Activated CD8-positive, alpha-beta memory T cell treated with anti-CD3 and anti-CD28 coated beads, Interleukin-2, amount 50 U/mL, for 24 hours (primary cell): ENCODE measurements around the gene HS3ST5.
"Not testable (repeated sequence)": the region's sequence is repeated elsewhere in the genome, so short reads cannot be mapped to it uniquely, and the experiment has no call there.

ENCODE experiments used
- DNase-seq: peaks from one replicate; pipeline ENCODE4 v3.0.0-alpha.2; 2020; ENCODE audit errors: extremely low read depth

HS3ST5 gene

DNA sequence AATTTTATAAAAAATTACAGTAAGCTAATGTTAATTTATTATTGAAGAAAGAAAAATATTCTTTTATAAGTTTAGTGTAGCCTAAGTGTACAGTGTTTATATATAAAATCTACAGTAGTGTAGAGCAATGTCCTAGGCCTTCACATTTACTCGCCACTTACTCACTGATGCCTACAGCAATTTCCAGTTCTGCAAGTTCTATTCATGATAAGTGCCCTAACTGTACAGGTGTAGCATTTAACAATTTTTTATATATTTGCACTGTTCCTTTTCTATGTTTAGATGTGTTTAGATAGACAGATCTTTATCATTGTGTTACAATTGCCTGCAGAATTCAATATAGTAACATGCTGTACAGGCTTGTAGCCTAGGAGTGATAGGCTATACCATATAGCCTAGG, 291.8 kb downstream of the HS3ST5 start:
- no peak for DNase-seq

DNA sequence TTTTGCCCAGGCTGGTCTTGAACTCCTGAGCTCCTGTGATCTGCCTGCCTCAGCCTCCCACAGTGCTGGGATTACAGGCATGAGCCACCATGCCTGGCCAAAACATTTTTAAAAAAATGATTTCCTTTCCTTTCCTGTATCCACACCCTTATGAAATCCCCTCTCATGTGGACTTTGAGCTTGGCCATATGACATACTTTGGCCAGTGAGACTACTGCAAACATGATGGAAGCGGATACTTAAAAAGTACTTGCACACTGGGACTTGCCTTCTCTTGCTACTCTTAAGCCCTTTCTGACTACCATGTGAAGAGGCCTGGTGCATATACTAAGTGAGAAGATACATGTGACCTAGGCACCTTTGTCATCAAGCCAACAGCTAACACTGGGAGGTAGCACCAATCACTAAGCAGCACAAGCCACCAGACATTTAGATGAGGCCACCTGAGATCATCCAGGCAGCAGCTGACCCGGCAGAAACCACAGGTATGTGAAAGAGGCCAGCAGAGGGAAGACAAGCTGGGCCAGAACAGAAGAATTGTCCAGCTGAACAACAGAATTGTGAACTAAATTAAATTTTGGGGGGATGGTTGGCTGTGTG, 293.4 kb downstream of the HS3ST5 start:
- DNase-seq = no peak

DNA sequence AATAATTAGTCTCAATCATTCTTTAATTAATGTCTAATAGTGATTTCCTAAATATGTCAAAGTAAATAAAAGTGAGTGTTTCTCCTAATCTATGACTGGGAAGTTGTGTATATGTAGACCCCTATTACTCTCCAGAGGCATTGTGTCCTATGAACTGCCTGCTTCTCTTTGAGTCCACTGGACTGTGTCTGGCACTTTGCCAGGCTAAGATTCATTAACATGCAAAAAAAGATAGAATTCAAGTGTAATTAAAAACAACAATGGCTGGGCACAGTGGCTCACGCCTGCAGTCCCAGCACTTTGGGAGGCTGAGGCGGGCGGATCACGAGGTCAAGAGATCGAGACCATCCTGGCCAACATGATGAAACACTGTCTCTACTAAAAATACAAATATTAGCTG, 298.3 kb downstream of the HS3ST5 start:
- not testable (repeated sequence) for DNase-seq

DNA sequence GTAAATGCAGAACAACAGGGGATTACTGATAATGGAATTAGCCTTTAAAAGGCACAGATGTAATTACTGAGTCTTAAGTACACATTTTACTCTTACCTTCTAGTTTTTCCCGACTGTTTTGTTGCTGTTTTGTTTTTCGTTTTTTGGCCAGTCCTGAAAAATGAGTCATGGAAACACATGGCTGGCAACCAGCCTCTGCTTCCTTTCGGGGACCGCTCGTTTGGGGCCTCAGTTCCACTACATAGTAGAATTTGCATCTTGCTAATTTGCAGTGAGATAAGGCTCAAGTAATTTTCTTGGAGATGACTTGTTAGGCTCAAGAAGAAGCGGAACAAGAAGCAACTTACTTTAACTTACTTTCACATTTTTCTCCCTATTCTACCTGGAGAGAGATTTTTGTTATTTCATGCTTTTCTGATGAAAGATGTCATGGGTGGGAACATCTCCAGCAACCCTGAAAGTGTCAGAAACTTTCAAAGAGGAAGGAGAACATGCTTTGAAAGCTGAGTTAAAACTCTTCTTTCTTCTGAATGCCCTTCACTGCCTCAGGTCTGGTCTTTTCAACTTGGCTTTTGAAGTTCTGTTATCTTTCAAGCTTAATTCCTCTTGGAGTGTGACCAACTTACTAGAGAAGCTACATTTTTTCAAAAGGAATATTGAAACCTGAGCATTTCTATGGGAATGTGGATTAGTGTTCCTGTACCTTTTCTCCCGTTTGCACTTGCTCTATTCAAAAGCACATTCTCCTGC, 300.4 kb downstream of the HS3ST5 start:
- DNase-seq = no peak

DNA sequence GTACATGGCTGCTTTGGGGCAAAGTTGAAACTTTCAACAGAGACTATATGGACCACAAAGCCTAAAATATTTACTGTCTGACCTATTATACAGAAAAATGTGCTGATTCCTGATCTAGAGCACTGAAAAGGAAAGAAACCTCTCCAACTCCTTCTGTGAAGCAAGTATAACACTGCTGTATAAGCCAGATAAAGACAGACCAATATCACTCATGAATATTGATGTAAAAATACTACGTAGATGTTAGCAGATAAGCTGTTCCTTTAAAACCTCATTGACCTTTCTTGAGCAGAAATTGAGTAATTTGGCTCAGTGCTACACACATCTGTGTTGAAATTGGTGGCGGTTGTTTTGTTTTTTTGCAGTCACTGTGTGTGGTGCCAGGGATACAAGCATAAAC, 302.0 kb downstream of the HS3ST5 start:
- DNase-seq = no peak

DNA sequence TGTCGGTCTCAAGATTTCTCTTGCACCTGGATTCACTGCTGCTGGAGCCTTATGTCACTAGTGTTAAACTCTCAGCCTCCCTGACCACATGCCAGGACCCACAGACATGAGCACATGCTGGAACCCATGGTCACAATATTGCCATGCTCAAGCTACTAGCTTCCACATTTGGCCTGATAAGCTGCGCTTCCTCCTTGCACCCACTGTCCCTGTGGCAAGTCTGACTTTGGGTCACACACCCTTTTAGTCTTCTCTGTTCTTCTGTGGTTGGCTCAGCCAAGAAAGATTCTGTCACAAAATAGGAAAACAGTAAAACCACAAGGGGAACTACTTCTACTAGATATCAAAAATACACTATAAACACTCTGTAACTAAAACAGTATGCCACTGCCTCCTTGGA, 303.0 kb downstream of the HS3ST5 start:
- DNase-seq = no peak

DNA sequence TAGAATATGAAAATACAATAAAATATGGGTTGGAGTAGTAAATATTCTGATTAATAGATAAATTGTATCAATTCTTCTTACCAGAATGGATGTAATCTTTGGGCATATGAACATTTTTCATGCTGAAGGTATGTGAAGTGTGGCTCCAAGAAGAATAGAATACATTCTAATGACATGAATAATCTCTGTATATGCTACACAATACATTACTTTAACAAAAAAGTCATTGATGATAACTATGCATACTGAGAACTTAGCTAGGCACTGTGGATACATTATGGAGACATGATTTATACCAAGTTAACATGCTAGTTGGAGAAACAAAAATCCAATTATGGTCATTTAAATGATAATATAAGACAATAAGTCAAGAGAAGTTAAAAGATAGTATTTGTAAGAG, 309.2 kb downstream of the HS3ST5 start:
- no peak for DNase-seq

DNA sequence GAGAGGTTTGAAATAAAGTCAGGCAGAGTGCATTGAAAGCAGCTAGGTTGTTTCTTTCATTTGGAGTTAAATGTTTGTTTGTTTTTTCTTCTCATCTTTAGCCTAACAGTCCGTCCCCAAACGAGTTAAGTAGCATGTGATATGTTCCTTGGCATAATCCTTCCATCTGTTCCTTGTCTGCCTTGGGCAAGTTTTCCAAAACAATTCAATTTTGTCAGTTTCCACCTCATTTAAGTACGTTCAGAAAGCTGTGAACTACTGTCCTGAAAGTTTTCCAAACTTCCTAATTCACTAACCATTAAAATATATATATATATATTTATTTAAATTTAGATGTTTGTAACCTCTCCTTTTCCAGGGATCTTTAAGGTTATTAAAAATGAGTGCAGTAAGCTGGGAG, 310.1 kb downstream of the HS3ST5 start:
- DNase-seq = no peak

DNA sequence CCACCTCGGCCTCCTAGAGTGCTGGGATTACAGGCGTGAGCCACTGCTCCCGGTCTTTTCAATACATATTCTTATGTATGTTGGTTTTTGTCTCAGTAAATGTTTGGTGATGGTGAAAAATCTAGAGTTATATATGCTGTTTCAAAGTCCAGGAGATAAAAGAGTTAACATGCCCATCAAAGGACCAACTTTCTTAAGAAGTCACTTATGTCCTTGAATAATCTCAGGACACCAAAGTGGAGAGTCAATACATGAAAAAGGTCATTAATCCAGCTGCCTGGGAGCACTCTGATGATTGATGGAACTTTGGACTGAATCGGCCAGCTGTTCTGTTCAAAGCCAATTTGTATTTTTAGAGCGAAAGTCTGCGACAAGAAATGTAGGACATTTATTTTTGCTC, 312.1 kb downstream of the HS3ST5 start:
- DNase-seq = no peak

DNA sequence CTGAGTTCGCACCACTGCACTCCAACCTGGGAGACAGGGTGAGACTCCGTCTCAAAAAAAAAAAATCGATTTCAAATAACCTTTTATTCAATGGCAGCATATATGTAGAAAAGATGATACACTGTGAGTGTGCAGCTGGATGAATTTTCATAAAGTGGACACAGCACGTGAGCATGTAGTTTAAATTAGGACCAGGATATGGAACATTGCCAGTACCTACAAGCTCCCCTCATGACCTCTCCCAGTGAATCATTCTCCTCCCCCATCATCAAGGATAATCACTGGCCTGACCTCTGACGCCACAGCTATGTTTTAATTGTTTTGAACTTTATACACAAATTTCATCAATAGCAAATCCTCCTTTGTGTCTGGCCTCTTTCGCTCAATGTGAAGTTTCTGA, 318.1 kb downstream of the HS3ST5 start:
- DNase-seq = no peak

DNA sequence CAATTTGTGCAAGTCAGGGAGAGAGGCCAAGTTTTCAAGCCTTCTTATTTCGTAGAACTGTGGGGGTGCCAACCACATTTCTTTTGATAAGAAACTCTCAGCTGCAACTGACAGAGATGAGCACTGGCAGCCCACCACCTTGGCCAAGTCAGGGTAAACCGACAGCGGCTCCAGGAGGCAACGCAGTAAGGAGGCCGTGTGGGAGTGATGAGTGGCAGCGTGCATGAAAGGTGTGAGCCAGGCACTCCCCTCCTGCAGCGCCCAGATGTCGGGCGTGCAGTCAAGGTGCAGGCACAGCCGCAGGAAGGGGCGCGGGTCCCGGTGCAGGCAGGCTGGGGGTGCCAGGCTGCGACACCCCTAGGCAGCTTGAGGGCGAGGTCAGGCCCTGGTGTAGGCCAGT, 322.6 kb downstream of the HS3ST5 start:
- no peak for DNase-seq

DNA sequence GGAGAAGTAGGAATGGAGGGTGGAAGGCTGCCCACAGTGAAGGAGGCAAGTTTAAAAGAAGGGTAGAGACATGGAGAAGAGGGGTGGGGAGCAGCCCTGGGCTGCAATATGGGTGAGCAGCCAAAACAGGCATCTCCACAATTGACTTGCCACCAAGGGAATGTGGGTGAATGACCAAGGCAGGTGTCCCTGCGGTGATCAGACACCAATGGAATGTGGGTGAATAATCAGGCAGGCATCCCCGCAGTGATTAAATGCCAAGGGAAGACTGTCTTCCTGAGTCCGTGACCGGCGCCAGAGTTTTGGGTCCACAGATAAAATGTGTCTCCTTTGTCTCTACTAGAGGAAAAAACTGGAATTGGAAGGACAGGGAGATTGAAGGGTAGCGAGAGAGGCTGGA, 325.7 kb downstream of the HS3ST5 start:
- DNase-seq = not testable (repeated sequence)

DNA sequence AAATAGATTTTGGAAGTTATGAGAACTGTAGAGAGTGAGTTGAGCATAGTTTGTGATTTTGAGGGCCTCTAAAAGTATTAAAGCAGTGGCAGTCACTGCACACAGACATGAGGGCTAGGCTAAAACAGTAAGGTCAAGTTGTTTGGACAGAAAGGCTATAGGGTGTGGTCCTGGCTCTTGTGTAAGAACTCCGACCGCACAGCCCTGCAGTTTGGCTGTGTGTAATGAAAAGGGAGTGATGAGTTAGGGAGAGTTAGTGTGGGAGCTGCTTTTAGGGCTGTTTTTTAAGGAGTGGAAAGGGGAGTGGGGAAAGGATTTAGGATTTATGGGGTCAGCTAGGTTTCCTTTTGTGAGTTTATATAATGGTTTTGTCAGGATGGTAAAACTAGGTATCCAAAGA, 328.7 kb downstream of the HS3ST5 start:
- not testable (repeated sequence) for DNase-seq

DNA sequence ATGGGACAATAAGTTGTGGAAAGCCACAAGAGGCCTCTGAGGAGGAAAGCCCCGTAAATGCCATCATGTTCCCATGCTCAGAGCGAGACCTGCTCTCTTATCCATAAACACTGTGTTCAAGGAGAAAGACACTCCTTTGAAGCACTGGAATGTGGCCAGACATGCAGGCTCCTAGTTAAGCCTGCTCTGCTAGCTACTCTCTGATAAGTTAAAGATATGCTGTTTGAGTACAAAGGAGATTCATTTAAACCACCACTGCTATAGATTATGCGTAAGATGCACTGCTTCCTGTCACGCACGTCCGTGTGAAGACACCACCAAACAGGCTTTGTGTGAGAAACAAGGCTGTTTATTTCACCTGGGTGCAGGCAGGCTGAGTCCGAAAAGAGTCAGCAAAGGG, 331.3 kb downstream of the HS3ST5 start:
- not testable (repeated sequence) for DNase-seq

DNA sequence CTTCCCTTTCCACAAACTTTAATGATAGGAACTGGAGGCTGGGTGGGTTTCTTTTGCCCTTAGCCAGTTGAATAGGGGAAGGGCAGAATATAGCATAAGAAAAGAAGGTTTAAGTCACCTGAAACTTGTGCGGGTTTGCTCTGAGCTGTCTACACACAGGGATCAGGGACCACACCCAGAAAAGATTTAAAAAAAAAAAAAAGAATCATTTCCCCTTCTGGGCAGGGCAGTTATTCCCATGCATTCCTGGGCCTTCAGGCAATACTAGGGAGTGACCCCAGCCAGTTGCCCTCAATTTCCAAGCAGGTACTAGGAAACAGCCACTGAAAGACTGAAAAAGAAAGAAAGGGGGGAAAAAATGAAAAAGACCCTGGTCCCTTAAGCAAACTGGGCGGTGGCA, 332.3 kb downstream of the HS3ST5 start:
- DNase-seq = no peak

DNA sequence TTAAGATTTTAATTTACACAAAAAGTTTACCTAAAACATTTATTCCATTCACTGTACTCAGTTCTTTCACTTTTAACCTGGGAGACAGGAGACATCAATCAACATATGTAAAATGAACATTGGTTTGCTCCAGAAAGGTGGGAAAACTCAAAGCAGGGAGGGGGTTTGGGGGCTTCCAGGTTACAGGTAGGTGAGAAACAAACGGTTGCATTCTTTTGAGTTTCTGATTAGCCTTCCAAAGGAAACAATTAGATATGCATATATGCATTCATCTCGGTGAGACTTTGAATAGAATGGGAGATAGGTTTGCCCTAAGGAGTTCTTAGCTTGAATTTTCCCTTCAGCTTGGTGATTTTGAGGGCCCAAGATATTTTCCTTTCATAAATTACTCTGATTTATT, 333.6 kb downstream of the HS3ST5 start:
- DNase-seq = no peak

DNA sequence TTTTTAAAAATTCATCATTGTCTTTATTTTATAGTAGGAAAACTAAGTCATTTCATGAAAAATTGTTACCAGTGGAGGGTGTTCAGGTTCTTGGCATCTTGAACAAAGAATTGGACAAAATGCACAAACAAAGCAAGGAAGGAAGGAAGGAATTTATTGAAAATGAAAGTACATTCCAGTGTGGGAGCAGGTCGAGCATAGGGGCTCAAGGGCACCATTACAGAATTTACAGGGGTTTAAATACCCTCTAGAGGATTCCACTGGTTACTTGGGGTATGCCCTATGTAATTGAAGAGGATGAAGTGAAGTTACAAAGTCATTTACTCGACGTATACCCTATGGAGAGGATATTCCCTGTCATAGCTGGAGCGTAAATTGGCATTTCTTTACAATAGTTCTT, 334.5 kb downstream of the HS3ST5 start:
- no peak for DNase-seq

DNA sequence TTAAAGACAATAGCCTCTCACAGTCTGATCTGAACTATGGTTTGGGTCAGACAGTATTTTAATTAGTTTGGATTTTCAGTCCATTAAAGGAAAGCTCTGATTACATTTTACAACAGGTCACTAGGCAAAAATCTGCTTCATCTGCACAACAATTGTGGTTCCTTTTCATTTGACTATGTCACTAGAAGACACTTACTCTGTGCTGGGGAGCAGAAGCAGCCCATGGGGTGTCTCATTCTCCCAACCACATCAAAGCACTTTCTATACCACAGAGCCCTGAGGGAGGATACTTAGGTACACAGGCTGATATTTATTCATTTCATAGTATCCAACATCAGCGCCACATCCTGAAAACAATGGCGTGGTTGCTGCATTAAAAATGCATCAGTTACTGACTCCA, 335.3 kb downstream of the HS3ST5 start:
- no peak for DNase-seq
